Anterior cingulate cortex (tissue), 58 donors: Measurements from ENCODE around the gene POU6F1.

Experiments
- DNase-seq, 58 donors: peaks; one replicate each; lab custom pipeline; 2025; lab: John Stamatoyannopoulos, UW

POU6F1 gene

DNA sequence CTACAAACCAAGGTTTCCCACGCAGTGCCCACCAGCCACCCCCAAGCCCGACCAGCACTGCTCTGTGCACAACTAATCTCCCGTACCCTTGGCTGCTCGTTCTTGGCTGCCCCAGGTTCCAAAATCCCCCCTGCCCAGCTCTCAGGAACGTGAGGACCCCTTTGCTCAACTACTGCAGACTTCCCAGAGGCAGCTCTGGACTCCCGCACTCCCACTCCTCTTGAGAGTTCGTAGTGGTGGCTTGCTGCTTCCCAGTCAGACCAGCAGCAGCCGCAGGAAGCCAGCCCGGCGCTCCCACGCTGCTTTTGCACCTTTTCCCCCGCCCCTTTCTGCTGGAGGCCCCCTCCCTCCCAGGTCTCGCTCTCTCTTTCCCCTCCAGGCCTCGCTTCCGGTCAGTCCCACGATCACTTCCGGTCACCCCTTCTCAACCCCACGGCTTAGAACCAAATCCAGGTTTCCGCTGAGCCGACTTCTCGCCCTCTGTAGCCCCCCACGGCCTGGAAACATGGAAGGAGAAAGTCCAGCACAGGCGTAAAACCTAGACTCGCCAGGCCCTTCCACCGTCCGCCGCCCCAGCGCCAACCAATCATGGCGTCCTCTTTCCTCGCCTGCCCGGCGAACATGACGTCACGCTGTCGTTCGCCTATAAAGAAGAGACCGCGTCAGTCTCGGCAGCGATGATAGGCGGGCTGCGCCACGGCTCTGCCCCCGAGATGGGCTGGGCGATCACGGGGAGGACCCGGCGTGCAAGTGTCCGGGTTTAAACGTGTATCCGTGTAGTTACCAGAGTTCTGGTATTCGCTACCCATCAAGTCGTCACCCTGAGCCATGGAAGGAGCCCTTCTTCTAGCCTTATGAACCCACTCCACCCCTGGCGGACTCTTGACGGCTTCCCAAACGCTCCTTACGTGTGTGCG is 45.1 kb downstream of the POU6F1 start, which contains the start of gene TFCP2:
Gene TFCP2 (minus strand): TSS at position 621 of the 917 bp plus-strand sequence. CDS start 713 bp downstream, outside the sequence.
- peak; percentile 80 to 97 (median 93) for DNase-seq

DNA sequence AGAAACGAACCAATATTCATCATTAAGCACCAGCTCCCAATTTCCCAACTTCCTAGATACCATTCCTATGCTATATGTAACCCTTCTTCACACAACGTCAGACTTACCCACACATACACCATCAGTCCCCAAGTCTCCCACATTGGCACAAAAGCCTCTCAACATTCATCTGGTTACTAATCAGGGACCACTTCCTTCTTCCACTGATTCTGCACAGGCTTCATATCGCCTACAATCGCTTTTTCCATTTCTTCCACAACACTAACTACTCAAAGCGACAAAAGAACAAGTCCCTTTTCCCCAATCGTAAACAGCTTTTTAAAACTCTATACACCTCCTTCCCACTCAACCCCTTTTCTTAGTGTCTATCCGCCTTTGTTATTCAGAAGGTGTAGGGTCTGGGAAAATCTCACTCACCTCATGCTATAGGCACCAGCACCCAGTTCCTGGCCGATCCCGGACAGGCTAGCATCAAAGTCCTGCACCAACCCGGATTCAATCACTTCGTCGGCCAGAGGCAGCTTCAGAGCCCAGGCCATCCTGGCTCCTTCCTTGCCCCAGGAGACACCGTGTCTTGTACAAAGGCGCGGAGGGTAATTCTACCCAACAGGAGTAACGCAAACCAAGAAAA is 45.9 kb downstream of the POU6F1 start:
- peak in 4 of 58 donors; percentile 17 to 54 (median 42) for DNase-seq

DNA sequence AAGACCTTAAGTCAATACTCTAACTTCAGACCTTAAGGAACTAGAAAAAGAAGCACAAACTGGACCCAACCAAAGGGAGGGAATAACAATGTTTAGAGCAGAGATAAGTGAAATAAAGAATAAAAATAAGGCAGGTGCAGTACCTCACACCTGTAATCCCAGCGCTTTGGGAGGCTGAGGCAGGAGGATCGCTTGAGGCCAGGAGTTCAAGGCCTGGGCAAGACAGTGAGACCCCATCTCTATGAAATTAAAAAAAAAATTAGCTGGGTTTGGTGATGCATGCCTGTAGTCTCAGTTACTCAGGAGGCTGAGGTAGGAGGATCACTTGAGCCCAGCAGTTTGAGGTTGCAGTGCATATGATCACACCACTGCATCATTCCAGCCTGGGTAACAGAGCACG is 54.1 kb downstream of the POU6F1 start:
- DNase-seq, result no peak

DNA sequence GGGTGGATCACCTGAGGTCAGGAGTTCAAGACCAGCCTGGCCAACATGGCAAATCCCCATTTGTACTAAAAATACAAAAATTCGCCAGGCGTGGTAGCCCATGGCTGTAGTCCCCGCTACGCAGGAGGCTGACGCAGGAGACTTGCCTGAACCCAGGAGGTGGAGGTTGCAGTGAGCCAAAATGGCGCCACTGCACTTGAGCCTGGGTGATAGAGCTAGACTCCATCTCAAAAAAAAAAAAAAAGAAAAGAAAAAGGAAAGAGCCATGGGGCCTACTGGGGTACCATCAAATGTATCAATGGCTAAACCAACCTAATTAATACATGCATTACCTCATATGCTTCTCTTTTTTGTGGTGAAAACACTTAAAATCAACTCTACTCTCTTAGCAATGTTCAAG is 55.6 kb downstream of the POU6F1 start:
- DNase-seq, result no peak

DNA sequence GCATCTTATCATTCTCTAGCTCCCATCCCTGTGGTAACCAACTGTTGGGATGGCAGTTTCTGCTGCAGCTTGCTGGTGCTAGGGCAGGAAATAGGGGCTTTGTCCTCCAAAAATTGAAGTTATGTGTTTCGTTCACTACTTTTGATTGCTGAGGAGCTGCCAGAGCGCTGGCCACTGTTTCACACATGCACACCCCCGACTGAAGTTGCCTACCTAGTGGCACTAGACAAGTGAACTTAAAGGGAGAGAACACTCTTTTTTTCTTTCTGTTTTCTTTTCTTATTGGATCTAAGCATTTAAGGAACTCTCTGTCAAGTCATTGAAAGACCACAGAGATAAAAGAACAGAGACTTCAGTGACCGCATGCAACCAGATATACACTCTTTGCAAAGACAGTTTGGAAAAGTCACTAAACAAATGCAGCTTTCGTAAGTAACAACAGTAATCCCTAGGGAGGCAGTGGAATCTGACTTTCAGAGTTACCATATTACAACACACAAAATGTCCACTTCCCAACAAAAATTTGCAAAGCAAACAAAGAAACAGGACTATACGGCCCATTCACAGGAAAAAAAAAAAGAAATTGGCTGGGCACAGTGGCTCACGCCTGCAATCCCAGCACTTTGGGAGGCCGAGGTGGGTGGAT is 56.9 kb downstream of the POU6F1 start:
- no peak for DNase-seq

DNA sequence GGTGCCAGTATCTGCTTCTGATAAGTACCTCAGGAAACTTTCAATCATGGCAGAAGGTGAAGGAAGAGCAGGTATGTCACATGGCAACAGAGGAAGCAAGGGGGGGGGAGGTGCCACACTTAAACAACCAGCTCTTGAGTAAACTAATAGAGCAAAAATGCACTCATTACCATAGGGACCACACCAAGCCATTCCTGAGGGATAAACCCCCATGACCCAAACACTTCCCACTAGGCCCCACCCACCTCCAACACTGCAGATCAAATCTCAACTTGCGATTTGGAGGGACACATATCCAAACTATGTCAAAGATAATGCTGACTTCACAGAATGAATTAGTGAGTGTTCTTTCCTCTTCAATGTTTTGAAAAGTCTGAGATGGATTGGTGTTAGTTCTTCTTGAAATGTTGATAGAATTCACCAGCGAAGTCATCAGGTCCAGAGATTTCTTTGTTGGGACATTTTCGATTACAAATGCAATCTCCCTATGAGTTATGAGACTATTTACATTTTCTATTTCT is 61.6 kb downstream of the POU6F1 start:
- no peak for DNase-seq

DNA sequence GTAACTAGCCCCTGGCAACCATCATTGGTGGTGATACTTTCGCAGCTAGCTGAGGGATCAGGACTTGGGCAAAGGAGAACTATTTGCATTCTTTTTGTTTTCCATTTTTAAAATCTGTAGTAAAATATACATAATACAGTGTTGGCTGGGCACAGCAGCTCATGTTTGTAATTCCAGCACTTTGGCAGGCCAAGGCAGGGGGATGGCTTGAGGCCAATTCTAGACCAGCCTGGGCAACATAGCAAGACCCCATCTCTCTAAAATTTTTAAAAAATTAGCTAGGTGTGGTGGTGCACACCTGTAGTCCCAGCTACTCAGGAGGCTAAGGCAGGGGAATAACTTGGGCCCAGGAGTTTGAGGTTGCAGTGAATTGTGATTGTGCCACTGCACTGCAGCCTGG is 64.9 kb downstream of the POU6F1 start:
- no peak for DNase-seq

DNA sequence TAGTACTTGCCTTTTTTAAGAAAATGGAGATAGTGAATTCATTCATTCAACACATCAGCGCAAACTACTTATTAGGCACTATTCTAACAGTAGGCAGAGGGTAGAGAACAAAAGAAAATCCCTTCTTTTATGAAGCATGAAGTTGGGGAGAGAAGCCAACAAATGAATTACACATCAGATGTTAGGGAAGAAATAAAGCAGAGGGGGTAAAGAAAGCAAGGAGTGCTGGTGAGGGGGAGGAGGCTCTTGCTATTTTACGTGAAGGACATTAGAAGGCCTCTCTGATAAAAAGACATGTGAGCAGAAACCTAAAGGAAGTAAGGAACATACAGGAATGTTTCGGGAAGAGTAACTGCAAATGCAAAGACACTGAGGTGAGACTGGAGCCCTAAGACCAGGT is 67.1 kb downstream of the POU6F1 start:
- no peak for DNase-seq

DNA sequence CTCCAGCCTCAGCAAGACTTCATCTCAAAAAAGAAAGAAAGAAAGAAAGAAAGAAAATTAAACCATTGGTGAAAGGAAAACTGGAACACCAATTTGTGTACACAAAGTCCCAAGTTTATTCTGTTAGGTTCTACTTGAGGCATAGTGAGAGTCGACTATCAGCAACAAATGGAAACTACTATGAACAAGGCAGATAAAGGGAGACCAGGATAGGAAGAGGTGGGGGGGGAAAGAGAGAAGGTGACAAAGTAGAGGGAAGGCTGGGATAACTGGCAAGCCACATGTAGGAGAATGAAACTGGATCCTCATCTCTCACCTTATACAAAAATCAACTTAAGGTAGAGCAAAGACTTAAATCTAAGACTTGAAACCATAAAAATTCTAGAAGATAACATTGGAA is 70.6 kb downstream of the POU6F1 start:
- no peak for DNase-seq

DNA sequence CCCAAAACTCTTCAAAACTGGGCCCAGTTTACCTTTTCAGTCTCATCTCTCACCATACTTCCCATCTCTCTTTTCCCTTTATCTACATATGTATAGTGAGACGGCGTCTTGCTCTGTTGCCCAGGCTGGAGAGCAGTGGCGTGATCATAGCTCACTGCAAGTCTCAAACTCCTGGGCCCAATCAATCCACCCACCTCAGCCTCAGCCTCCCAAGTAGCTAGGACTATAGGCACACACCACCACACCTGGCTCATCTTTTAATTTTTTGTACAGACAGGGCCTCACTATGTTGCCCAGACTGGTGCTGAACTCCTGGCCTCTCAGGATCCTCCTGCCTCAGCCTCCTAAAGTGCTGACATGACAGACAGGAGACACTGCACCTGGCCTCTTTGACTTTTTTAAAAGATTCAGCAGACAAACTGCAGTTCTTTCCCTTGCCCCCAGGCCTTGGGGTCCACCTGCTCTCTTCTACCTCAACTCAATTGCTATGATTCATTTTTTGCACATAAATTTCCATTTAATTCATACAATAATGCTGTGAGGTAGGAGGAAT is 78.5 kb downstream of the POU6F1 start:
- no peak for DNase-seq
